HS-5 (cell line): Measurements from ENCODE around the gene MPP4.
"Not testable (repeated sequence)": the region's sequence is repeated elsewhere in the genome, so short reads cannot be mapped to it uniquely, and the experiment has no call there.

Source experiments
- DNase-seq: peaks from one replicate; pipeline ENCODE4 v3.0.0-alpha.2; 2012; ENCODE audit warnings: low read depth

MPP4 gene

DNA sequence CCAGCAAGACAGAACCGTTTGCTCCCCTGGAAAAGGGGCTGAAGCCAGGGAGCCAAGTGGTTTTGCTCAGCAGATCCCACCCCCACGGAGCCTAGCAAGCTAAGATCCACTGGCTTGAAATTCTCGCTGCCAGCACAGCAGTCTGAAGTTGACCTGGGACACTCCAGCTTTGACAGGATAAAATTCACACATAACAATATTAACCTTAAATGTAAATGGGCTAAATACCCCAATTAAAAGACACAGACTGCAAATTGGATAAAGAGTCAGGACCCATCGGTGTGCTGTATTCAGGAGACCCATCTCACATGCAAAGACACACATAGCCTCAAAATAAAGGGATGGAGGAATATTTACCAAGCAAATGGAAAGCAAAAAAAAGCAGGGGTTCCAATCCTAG lies 27.2 kb downstream of the MPP4 start:
- DNase-seq = not testable (repeated sequence)

DNA sequence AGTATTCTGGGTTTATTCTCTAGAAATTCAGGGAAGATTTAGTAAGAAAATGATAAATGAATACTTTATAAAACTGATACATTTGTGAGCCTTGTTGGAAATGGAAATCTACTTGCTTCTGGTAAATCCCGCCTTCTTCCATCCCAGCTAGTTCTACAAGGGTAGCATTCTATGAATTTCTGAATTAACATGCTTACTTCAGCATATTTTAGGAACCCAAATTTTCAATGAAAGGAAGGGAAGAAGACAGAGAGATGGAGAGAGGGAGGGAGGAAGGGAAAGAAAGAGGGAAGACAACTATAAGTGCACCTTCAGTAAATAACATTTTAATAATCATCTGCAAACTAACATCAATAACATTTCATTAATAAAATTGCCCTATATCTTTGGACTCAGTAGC lies 28.6 kb downstream of the MPP4 start:
- DNase-seq = no peak

DNA sequence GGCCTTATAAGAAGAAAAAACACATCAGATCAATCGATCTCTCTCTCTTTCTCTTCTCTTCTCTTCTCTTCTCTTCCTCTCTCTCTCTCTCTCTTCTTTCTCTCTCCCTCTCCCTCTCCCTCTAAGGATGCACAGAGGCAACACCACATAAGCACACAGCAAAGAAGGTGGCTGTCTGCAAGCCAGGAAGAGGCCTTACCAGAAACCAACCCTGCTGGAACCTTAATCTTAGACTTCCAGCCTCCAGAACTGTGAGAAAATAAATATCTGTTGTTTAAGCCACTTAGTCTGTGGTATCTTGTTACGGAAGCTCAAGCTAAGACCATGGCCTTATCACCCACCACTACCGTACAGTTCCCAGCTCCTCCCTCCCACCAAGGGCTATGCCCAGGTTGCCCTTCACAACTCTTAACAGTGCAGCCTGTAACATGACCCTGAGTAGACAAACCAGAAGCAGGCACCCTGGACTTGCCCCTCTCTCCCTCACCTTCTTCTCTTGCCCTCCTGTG lies 30.0 kb downstream of the MPP4 start:
- no peak for DNase-seq

DNA sequence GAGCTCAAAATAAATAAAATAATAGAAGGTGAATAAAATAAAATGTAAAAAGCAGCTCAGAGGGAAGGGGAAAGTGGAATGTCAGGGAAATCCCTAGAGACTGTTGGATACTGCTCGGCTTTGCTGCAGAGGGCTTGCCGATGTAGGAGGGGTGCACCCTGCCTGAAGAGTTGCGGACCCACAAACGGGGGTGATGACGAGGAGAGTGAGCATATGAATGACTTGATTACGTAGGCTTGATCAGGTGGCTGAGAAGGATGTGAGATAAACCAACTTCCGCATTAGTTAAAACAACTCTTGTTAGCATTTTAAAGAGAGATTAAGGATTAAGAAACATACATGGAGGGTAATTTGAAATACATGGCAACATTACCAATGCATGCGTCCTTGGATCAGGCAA lies 34.1 kb downstream of the MPP4 start:
- DNase-seq = no peak

DNA sequence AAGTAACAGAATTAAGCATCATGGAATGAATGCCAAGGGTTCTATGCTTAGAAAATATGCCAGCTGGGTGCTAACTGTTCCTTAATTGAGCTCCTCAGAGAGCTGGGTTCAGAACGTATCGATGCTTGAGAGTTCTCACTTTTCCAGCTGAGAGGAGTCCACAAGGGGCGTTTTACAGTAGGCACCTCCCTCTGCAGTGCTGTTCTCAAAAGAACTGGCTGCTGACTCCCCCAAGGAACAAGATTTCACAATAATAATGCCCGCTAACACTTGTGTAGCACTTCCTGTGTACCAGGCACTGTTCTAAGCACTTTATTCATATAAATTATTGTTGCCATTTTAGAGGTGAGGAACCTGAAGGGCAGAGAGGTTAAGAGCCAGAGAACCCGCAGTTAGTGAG lies 37.1 kb downstream of the MPP4 start:
- no peak for DNase-seq

DNA sequence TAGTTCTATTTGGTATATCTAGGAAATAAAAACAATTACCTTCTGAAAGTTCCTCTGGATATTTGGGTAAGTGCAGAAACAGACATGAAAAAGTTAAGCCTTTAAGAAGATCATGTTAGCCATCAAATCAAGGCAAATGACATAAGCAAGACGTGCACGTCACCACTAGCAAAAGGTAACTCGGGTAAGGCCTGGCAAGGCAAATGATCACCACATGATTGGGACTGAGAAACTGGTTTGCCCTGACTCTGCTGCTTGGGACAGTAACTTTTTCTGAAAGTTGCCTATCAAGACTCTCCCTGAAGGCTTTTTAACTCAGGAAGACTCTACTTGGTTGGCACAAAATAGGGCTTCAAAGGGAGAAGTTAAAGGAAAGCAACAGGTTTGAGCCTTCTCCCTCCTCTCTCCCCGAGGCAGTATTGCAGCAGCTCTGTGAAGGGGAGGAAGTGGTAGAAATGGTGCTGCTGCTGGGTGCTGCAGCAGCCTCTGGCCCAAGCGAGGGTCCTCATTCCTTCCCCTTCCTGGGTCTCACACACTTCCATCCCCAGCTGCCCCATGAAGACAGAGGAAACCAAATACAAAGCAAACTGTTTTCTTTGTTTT lies 38.0 kb downstream of the MPP4 start:
- DNase-seq = no peak

DNA sequence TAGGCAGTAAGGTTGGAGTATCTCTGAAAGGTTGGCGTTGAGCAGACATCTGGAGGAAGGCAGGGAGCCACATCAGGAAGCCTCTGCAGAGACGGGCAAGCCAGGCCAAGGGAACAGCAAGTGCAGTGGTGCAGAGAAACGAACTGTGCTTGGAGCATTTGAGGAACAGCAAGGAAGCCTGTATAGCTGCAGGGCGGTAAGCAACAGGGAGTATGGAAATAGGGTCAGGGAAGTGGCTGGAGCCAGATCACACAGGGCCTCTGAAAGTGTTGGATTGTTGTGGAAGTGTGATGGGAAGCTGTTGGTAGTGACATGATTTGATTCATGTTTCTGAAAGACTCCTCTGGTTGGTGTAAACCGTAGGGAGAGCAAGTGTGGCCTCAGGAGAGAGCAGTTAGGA lies 41.7 kb downstream of the MPP4 start:
- DNase-seq = no peak

DNA sequence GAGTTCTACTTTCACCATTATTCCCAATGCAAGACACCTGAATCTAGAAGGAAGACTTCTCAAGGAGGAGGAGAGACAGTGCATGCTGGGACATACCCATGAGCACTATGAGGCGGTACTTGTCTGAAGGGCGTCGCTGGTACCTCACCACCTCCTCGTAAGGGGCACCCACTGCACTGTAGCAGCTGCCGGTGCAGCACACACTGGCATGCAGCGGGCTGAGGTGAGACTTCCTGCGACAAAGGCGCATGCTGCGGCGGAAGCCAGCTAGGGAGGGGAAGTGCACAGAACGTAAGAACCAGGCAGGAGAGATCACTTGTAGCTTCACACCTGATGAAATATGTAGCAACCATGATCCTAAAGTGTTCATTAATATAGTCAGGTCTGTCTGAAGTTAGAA lies 42.3 kb downstream of the MPP4 start:
- no peak for DNase-seq

DNA sequence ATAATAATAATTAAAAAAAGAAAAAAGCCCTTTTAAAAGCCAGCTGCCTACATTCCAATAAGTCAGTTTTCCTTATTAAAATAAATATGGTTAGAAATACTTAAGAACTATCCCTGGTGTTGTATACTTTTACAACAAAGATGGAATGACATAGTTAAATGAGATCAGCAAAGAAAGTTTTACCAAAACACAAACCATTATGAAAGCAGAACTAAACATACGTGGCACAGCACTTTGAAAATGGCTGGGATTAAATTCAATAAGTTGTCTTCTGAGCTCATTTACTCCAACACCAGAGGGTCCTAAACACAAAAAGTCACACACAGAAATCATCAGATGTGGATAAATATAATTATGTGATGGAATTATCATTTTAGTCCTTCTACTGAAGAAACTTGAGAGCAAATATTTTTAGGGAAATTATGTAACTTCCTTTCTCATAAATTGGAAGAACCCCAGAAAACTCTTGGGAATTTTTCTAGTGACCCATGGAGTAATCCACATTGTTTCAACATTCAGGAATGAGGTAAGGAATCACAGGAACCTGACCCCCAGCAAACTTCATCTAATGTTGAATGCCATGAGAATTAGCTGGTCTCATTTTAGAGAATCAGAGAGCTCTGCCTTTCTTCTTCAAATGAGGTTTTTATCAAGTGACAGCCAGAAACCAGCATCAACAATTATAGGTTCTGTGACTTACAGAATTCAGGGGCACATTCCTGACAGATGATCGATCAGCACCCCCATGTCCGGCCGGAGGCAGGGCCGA lies 43.6 kb downstream of the MPP4 start:
- peak; percentile 91 for DNase-seq

DNA sequence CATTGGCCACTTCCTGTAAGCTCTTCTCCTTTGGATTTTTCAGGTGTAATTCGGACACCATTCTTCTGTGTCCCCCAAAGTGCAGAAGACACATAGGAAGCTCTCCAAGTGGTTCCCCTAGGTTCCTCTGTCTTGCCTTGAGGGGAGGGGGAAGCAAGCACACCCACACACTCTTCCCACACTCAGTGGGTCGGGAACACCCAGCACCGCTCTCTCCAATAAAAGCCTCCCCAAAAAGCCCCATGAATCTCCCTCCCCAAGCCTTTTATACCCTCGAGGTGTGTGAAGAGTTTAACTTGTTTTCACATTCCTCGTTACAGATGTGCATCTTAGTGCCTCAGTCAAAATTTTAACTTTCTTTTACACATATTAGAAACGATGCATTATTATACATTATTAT lies 45.2 kb downstream of the MPP4 start:
- no peak for DNase-seq

DNA sequence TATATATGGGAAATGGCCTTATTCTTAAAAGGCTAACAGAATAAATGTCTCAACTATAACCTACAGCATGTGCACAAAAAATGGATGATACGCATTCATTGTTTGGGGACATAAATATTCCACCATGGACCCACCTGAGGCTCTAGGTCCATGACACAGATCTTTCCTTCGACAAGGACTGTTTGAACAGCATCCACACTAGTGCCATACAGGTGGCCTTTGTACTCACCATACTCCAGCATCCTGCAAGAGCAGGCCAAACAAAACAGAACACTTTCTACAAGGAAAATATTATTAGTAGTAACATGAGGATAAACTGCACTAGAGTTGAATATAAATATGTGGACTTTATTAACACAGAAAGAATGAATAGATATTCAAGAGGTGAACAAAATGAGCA lies 49.0 kb downstream of the MPP4 start:
- no peak for DNase-seq

DNA sequence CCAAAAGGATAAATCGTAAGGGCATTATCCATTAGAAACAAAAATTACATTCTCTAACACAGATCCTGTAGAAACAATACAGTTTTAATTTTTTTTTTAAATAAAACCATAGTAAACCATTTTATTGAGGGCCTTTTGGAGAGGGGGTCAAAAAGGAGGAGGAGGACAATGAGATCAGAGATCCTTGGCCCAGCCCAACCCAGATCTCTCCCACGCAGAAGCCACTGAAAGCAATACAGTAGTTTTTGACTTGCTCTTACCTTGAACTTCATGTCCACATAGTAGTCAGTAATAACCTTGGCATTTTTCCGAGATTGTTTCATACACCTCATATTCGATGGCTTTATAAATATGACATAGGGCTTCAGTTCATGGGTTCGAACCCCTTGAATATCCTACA lies 51.0 kb downstream of the MPP4 start:
- no peak for DNase-seq

DNA sequence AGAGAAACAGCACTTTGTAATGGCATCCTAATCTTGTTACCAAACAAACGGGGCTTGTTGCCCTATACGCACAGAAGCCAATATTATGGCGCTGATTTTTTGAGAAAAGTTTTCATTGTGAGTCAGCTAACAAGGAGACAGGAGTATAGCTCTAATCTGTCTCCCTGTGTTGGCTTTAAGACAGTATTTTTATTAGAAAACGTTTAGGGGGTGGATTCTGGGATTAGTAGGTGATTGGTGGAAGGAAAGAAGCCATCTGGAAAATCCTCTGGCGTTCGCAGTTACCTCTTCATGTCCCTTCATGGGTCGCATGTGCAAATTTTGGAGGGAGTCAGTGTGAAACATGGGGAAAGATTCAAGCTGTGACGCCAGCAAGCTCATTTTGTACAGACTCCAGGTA lies 54.4 kb downstream of the MPP4 start:
- peak; percentile 25 for DNase-seq

DNA sequence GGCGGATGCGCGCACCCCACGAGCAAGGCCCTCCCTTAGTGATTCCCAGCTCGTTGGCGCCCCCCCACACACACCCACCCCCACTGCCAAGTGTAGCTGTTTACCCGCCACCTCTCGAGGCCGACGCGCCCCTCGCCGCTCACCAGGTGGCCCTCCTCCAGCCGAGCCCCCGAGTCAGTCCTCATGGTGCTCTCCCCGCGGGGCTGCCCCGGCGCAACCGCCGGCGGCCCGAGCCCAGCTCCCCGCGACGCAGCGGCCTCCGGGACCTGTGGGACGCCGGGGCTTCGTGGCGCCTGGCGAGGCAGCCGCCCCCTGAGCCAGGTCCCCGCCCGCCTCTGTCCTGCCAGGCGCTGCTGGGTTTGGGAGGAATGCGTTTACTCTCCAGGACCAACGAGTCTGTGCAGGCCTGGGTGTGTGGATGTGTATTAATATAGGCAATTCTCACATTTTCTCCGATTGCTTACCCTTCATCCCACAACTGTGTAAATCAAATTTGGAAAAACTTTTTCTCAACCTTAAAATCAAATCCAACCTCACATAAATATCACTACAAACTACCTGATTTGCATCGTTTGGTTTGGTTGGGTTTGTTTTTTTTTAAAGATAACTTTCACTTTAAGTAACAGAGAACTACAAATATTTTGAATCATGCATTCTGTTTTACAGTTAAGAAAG lies 55.1 kb downstream of the MPP4 start, which contains the start of gene TMEM237:
TMEM237 (minus strand) TSS at position 288 of the 675 bp plus-strand sequence; CDS start at position 185, 103 bp downstream.
- no peak for DNase-seq

DNA sequence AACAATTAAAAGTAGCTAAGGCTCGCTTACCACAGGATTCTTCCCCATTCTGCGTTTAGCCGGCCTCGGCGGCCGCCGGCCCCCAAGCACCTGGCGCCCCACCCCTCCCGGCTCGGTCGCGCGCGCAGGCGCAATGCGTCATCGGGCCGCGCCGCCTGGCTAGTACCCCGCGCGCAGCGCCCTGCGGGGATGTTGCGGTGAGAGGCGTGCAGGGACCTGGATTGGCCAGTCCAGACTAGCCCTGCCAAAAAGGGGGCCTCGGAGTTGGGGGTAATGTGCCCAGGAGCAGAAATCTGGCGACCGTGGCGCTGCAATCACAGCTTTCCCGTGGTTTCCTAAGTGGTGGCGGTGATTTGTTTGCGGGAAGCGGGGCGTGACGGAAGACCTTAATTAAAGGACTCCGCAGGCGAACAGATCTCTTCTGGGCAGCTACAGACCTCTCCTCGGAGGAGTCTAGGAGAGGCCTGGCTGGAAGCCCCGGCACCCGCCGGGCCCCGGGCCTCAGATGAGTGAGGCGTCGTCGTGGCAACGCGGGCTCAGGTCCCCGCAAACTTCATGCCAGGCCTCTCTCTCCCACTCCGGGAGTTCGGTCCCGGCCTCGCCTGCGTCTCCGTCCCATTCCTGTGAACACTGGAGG lies 55.7 kb downstream of the MPP4 start:
- DNase-seq = peak; percentile 66

DNA sequence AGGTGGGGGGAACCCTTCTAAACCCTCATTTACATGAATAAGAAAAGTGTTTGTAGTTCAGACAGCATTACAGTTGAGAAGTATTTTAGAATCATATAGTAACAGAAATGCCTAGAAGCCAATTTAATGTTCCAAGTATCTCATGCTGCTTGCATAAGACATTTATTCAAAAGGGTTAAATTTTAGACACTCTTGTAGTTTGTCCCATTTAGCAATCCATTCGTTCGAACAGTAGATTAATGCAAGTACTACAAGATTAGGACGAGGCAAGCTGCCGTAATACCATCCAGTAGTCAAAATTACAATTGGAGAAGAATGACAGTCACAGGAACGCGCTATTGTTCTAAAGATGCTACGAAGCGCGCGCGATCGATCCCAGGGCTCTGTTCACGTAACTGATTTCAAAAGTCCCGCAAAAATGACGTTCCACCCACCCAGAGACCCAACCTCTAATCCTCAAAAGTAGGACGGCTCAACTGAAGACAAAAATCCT lies 56.3 kb downstream of the MPP4 start:
- DNase-seq = no peak

DNA sequence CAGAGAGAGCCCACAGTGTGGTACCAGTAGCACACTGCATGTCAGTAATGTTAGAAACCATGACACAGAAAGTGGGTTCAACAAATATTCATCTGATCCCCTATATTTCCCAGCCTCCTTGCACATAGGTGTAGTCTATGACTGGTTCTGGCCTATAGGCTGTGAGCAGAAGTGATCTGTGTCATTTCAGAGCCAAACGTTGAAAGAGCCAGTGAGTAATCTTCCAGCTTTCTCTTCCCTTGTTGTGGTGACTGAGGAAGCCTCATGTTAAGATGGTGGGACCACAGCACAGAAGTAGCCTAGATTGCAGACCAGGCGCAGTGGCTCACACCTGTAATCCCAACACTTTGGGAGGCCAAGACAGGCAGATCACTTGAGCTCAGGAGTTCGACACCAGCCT lies 59.2 kb downstream of the MPP4 start:
- no peak for DNase-seq

DNA sequence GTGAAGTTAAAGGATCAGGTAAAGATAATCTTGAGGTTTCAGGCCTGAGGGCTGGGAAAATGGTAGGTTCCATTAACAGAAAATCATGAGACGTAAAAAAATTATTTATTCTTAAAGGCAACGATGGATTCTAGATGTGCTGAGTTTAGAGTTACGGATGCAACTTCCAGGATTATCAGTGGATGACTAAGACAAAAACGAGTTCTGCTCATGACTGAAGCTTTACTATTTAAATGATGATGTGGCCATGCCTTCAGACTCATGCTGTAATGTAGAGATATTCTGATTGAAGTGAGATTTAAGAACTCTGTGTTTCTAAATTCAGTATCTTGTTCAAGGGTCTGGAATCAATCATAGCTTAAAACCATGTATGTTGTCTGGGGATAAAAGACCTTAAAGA lies 60.1 kb downstream of the MPP4 start:
- DNase-seq = no peak

DNA sequence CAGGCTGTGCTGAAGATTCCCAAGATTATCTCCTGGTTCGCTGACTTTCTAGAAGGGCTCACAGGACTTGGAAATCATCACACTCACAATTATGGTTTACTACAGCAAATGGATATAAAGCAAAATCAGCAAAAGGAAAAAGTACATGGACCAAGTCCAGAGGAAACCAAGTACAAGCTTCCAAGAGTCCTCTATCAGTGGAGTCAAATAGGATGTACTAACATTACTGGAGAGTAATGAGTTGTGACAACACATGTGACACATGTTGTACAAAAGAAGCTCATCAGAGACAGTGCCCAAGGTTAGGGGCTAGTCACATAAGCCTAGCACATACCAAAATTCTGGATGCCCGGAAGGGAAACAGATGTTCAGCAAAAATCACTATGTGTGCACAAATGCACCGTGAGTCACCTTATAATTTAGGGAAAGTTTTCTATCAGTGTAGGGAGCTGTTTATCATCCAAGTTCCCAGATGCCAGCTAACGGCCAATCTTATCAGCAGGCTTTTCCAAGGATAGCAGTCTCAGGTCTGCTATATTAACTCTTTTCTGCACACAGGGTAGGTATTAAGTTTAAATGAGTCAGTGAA lies 64.7 kb downstream of the MPP4 start:
- no peak for DNase-seq

DNA sequence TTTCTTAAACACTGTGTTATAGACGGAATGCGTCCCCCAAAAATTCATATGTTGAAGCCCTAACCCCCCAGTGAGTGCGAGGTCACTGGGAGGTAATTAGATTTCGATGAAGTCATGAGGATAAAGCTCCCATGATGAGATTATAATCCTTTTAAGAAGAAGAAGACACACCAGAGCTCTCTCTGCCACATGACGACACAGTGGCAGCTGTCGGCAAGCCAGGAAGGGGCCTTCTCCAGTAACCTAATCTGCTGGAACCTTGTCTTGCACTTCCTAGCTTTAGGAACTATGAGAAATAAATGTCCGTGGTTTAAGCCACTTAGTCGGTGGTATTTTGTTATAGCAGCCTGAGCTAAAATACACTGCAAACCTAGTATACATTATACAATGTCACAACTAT lies 67.4 kb downstream of the MPP4 start:
- no peak for DNase-seq

DNA sequence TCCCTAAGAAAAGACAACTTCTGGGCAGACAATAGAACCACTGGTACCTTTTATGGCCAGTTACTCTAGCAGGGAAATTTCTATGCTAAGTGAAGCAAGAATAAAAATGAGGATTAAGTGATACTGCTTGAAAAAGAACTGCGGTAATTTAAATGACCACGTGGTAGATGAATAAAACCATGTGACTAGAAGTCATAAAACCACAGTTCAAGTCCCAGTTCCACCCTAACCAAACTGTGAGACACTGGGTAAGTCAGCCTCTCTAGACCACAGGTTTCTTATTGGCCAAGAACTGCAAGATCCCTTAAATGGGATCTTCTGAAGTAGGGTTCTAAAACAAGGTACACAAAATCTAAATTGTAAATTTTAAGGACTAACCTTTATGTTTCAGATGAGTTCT lies 67.9 kb downstream of the MPP4 start:
- DNase-seq = no peak

DNA sequence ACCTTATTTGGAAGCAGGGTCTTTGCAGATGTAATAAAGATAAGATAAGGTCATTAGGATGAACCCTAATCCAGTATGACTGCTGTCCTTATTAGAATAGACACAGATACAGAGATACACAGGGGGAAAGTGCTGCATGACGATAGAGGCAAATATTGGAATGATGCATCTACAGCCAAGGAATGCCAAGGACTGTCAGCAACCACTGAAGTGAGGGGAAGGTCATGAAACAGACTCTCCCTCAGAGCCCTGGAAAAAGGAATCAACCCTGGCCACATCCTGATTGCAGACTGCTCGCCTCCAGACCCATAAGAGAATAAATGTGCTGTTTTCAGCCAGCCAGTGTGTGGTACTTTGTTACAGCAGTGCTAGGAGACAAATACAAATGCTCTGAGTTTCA lies 69.9 kb downstream of the MPP4 start:
- no peak for DNase-seq
